Measurements from ENCODE around the gene MAGEB1. TPM values are rescaled to one million over a fixed set of nuclear protein-coding genes. Genes with fewer than 3 reads are reported as not detected.

Gene MAGEB1
- total RNA-seq, result not detected in 3 replicates

- DNase-seq (ENCODE audit: low spot score in 2 of 2, unreplicated experiment in 2 of 2), result no peak
- Mint-ChIP-seq H3K36me3 (no peaks in the 10 kb centered on the region), H3K27ac (no peak within 1 kb of the TSS), H3K4me3 (no peak within 1 kb of the TSS), H3K4me1 (peaks cover 8% of the 10 kb centered on the region), H3K27me3 (ENCODE audit: low read depth) (no peaks in the 10 kb centered on the region), H3K9me3 (peaks cover 10% of the 10 kb centered on the region)
- no peak for TF ChIP-seq CTCF (IDR thresholded peaks at IDR 0.05; ENCODE audit: unreplicated experiment)
These were observed at the start of gene MAGEB1 for GRCh38 chrX:30246769-30247489. Gene MAGEB1, plus strand, starts transcription at chrX:30247146. Its CDS starts 3,348 bp downstream, at chrX:30250494.

- Mint-ChIP-seq H3K9me3 (peaks cover 11% of the 10 kb centered on the region), H3K4me3 (no peak overlapping the region), H3K36me3 (peaks cover 2% of the 10 kb centered on the region), H3K27me3 (ENCODE audit: low read depth) (no peaks in the 10 kb centered on the region), H3K27ac (no peak overlapping the region), H3K4me1 (no peaks in the 10 kb centered on the region)
- TF ChIP-seq CTCF (IDR thresholded peaks at IDR 0.05; ENCODE audit: unreplicated experiment), result no peak
- DNase-seq (ENCODE audit: low spot score in 2 of 2, unreplicated experiment in 2 of 2), result no peak
These were observed 34.8 kb upstream of the MAGEB1 start for GRCh38 chrX:30212172-30212571.

GRCh38 chrX:30215357-30215843, 31.5 kb upstream of the MAGEB1 start, which contains the start of gene MAGEB2:
Gene MAGEB2, plus strand, starts transcription at chrX:30215563. Its CDS starts 3,018 bp downstream, at chrX:30218581.
- no peak for DNase-seq (ENCODE audit: low spot score in 2 of 2, unreplicated experiment in 2 of 2)
- no peak within 1 kb of the TSS for H3K4me3 Mint-ChIP-seq
- no peaks in the 10 kb centered on the region for H3K4me1 Mint-ChIP-seq
- TF ChIP-seq CTCF (IDR thresholded peaks at IDR 0.05; ENCODE audit: unreplicated experiment), result no peak
- H3K9me3 Mint-ChIP-seq, result peaks cover 4% of the 10 kb centered on the region
- no peak within 1 kb of the TSS for H3K27ac Mint-ChIP-seq
- no peaks in the 10 kb centered on the region for H3K27me3 Mint-ChIP-seq (ENCODE audit: low read depth)
- H3K36me3 Mint-ChIP-seq, result peaks cover 2% of the 10 kb centered on the region

- Mint-ChIP-seq H3K27me3 (ENCODE audit: low read depth) (no peaks in the 10 kb centered on the region), H3K36me3 (peaks cover 2% of the 10 kb centered on the region), H3K4me3 (no peak overlapping the region), H3K4me1 (peaks cover 6% of the 10 kb centered on the region), H3K27ac (no peak overlapping the region), H3K9me3 (peaks cover 4% of the 10 kb centered on the region)
- no peak for DNase-seq (ENCODE audit: low spot score in 2 of 2, unreplicated experiment in 2 of 2)
- TF ChIP-seq CTCF (IDR thresholded peaks at IDR 0.05; ENCODE audit: unreplicated experiment), result no peak
These were observed 29.5 kb upstream of the MAGEB1 start for GRCh38 chrX:30217465-30217864.

- Mint-ChIP-seq H3K4me1 (peaks cover 12% of the 10 kb centered on the region), H3K4me3 (no peak overlapping the region), H3K27me3 (ENCODE audit: low read depth) (no peaks in the 10 kb centered on the region), H3K36me3 (peaks cover 2% of the 10 kb centered on the region), H3K27ac (no peak overlapping the region), H3K9me3 (peaks cover 4% of the 10 kb centered on the region)
- no peak for TF ChIP-seq CTCF (IDR thresholded peaks at IDR 0.05; ENCODE audit: unreplicated experiment)
- no peak for DNase-seq (ENCODE audit: low spot score in 2 of 2, unreplicated experiment in 2 of 2)
These were observed 27.6 kb upstream of the MAGEB1 start for GRCh38 chrX:30219372-30219771.

Data from mesothelial cell of epicardium (in vitro differentiated cells).